Globus pallidus (tissue), 1 donor: ENCODE measurements around the gene ARHGAP8.

Source experiments
- DNase-seq: peaks from one replicate; pipeline ENCODE4 v3.0.0-alpha.2; 2015; ENCODE audit warnings: low spot score

Gene ARHGAP8

GRCh38 chr22:44726439-44726838 lies 25.9 kb upstream of the ARHGAP8 start:
- no peak for DNase-seq

GRCh38 chr22:44727148-44727547 lies 25.2 kb upstream of the ARHGAP8 start:
- DNase-seq, result no peak

- DNase-seq, result no peak
Measured at GRCh38 chr22:44727709-44728108, 24.7 kb upstream of the ARHGAP8 start.

- no peak for DNase-seq
Measured at GRCh38 chr22:44728761-44729324, 23.5 kb upstream of the ARHGAP8 start.

- peak; percentile 80 for DNase-seq
Measured at GRCh38 chr22:44729391-44730021, 22.9 kb upstream of the ARHGAP8 start.

- no peak for DNase-seq
Measured at GRCh38 chr22:44730022-44730393, 22.4 kb upstream of the ARHGAP8 start.

GRCh38 chr22:44730490-44731356 lies 21.7 kb upstream of the ARHGAP8 start:
- DNase-seq, result no peak

GRCh38 chr22:44731357-44731970 lies 20.9 kb upstream of the ARHGAP8 start:
- DNase-seq, result no peak

GRCh38 chr22:44732017-44732561 lies 20.3 kb upstream of the ARHGAP8 start:
- DNase-seq, result no peak

GRCh38 chr22:44732661-44733060 lies 19.7 kb upstream of the ARHGAP8 start:
- DNase-seq, result no peak

GRCh38 chr22:44733426-44734106 lies 18.8 kb upstream of the ARHGAP8 start:
- DNase-seq, result no peak

GRCh38 chr22:44734278-44734677 lies 18.1 kb upstream of the ARHGAP8 start:
- no peak for DNase-seq

GRCh38 chr22:44734801-44735517 lies 17.4 kb upstream of the ARHGAP8 start:
- DNase-seq, result no peak

- peak; percentile 28 for DNase-seq
Measured at GRCh38 chr22:44735518-44736428, 16.6 kb upstream of the ARHGAP8 start.

- no peak for DNase-seq
Measured at GRCh38 chr22:44736581-44737405, 15.6 kb upstream of the ARHGAP8 start.

GRCh38 chr22:44737406-44738346 lies 14.7 kb upstream of the ARHGAP8 start:
- DNase-seq, result no peak

GRCh38 chr22:44738347-44738715 lies 14.0 kb upstream of the ARHGAP8 start:
- DNase-seq, result no peak

- no peak for DNase-seq
Measured at GRCh38 chr22:44739024-44739423, 13.4 kb upstream of the ARHGAP8 start.
